Astrocyte (in vitro differentiated cells and primary cell): ENCODE measurements around the gene ARMH4.

ENCODE experiments used
- EZH2 ChIP-seq: IDR thresholded peaks from 2 replicates; pipeline ENCODE4 v1.6.1; 2012; ENCODE audit warnings: mild to moderate bottlenecking, low read length, inconsistent platforms; ENCODE audit not compliant: insufficient read depth
- TF ChIP-seq, protein P1 (sequence below): IDR thresholded peaks from 2 replicates; pipeline ENCODE4 v1.5.1; 2011; ENCODE audit warnings: low read depth, mild to moderate bottlenecking, inconsistent platforms, low read length, moderate library complexity; ENCODE audit not compliant: insufficient read depth

DNA sequence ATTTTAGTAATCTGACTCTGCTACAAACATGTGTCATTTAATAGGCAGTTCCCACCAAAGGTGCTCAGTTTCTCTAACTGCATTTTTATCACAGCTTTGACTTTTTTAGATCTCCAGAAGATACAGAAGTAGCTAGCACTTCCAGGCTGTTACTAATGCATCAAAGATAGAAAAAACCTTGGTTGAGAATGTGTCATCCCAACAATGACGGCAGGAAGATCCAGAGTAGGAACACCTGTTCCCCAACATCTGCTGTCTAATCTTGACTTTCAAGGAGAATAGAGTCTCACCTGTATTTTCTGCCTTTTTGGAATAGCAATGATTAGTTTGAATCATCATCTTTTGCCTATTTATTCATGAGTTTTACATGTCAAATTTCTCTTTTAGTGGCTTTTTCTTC, 45.0 kb downstream of the ARMH4 start:
- TF ChIP-seq, protein P1, sequence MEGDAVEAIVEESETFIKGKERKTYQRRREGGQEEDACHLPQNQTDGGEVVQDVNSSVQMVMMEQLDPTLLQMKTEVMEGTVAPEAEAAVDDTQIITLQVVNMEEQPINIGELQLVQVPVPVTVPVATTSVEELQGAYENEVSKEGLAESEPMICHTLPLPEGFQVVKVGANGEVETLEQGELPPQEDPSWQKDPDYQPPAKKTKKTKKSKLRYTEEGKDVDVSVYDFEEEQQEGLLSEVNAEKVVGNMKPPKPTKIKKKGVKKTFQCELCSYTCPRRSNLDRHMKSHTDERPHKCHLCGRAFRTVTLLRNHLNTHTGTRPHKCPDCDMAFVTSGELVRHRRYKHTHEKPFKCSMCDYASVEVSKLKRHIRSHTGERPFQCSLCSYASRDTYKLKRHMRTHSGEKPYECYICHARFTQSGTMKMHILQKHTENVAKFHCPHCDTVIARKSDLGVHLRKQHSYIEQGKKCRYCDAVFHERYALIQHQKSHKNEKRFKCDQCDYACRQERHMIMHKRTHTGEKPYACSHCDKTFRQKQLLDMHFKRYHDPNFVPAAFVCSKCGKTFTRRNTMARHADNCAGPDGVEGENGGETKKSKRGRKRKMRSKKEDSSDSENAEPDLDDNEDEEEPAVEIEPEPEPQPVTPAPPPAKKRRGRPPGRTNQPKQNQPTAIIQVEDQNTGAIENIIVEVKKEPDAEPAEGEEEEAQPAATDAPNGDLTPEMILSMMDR = no peak
- no peak for TF ChIP-seq EZH2
